ENCODE measurements around the gene GK.

DNA sequence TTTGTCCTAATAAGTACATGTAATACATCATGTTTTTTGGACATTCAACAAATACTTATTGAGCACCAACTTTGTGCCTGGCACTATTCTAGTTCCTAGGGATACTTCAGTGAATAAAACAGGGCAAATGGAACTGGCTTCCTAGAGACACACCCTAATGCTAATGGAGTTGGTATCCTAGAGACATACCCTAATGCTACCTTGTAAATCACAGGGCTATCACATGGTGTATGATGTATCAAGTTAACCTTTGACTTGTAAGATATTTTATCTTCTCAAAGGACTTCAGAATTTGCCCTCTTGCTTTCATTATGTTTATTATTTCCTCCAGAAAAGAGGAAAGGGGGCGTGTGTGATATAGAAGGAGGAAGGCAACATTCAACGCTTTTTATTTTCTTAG is 10.1 kb downstream of the GK start:
- TF ChIP-seq, protein P1, sequence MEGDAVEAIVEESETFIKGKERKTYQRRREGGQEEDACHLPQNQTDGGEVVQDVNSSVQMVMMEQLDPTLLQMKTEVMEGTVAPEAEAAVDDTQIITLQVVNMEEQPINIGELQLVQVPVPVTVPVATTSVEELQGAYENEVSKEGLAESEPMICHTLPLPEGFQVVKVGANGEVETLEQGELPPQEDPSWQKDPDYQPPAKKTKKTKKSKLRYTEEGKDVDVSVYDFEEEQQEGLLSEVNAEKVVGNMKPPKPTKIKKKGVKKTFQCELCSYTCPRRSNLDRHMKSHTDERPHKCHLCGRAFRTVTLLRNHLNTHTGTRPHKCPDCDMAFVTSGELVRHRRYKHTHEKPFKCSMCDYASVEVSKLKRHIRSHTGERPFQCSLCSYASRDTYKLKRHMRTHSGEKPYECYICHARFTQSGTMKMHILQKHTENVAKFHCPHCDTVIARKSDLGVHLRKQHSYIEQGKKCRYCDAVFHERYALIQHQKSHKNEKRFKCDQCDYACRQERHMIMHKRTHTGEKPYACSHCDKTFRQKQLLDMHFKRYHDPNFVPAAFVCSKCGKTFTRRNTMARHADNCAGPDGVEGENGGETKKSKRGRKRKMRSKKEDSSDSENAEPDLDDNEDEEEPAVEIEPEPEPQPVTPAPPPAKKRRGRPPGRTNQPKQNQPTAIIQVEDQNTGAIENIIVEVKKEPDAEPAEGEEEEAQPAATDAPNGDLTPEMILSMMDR (IDR thresholded peaks at IDR 0.05; ENCODE audit: low read length): no peak
- no peak for TF ChIP-seq EZH2 (IDR thresholded peaks at IDR 0.05; ENCODE audit: borderline replicate concordance, low read length)
